ENCODE data around the gene TEKT1. TPM values are rescaled to one million over a fixed set of nuclear protein-coding genes. Genes with fewer than 3 reads are reported as not detected.
"Not testable (repeated sequence)": the region's sequence is repeated elsewhere in the genome, so short reads cannot be mapped to it uniquely, and the experiment has no call there.

TEKT1 gene
- total RNA-seq, 3 donors from 2014 or later, result not detected

GRCh38 chr17:6823011-6823442 lies 8.5 kb downstream of the TEKT1 start:
- intact Hi-C loops (cut with DNase I, micrococcal nuclease), result no loop called here
- H3K4me3 ChIP-seq, result no peak overlapping the region
- no peaks in the 10 kb centered on the region for H3K36me3 ChIP-seq (ENCODE audit: low read depth)
- no peaks in the 10 kb centered on the region for H3K4me1 ChIP-seq (ENCODE audit: low read depth)
- H3K9me3 ChIP-seq, result no peaks in the 10 kb centered on the region
- TF ChIP-seq, protein P1, sequence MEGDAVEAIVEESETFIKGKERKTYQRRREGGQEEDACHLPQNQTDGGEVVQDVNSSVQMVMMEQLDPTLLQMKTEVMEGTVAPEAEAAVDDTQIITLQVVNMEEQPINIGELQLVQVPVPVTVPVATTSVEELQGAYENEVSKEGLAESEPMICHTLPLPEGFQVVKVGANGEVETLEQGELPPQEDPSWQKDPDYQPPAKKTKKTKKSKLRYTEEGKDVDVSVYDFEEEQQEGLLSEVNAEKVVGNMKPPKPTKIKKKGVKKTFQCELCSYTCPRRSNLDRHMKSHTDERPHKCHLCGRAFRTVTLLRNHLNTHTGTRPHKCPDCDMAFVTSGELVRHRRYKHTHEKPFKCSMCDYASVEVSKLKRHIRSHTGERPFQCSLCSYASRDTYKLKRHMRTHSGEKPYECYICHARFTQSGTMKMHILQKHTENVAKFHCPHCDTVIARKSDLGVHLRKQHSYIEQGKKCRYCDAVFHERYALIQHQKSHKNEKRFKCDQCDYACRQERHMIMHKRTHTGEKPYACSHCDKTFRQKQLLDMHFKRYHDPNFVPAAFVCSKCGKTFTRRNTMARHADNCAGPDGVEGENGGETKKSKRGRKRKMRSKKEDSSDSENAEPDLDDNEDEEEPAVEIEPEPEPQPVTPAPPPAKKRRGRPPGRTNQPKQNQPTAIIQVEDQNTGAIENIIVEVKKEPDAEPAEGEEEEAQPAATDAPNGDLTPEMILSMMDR (IDR thresholded peaks at IDR 0.05), result no peak
- no peak for ATAC-seq
- DNase-seq, result no peak

DNA sequence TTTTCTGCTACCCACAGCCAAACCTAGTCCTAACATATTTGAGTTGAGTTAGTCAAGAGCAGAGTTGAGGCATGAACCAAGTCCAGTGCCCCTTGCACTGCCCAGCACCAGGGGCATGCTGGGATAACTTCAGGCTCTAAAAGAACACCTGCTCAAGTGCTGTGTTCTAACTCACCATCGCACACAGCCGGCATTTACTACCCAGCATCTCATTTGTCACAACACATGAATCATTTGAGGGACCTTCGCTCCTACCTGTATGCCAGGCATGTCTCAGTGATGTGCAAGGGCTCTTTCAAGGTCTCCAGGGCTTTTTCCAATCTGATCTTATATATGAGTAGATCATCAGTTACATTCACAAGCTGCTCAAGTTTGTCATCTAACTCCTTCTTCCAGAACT lies 12.6 kb downstream of the TEKT1 start:
- TF ChIP-seq, protein P1 (IDR thresholded peaks at IDR 0.05), result no peak
- Histone ChIP-seq H3K36me3 (ENCODE audit: low read depth) (no peaks in the 10 kb centered on the region), H3K9me3 (no peaks in the 10 kb centered on the region), H3K4me1 (ENCODE audit: low read depth) (no peaks in the 10 kb centered on the region), H3K4me3 (no peak overlapping the region)
- ATAC-seq (no peak), DNase-seq (no peak)
- intact Hi-C loops (cut with DNase I, micrococcal nuclease), result no loop called here

DNA sequence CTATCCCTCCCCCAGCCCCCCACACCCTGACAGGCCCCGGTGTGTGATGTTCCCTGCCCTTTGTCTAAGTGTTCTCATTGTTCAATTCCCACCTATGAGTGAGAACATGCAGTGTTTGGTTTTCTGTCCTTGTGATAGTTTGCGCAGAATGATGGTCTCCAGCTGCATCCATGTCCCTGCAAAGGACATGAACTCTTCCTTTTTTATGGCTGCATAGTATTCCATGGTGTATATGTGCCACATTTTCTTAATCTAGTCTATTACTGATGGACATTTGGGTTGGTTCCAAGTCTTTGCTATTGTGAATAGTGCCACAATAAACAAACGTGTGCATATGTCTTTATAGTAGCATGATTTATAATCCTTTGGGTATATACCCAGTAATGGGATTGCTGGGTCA lies 15.2 kb downstream of the TEKT1 start:
- ATAC-seq; H3K4me1 ChIP-seq (ENCODE audit: low read depth); H3K9me3 ChIP-seq; intact Hi-C loops (cut with DNase I, micrococcal nuclease); DNase-seq; H3K36me3 ChIP-seq (ENCODE audit: low read depth); H3K4me3 ChIP-seq: not testable (repeated sequence)

GRCh38 chr17:6815775-6816174 lies 15.8 kb downstream of the TEKT1 start:
- no peak for DNase-seq
- intact Hi-C loops (cut with DNase I, micrococcal nuclease), result no loop called here
- Histone ChIP-seq H3K36me3 (ENCODE audit: low read depth) (no peaks in the 10 kb centered on the region), H3K4me3 (no peak overlapping the region), H3K9me3 (no peaks in the 10 kb centered on the region), H3K4me1 (ENCODE audit: low read depth) (no peaks in the 10 kb centered on the region)
- TF ChIP-seq, protein P1 (IDR thresholded peaks at IDR 0.05), result no peak
- ATAC-seq, result no peak

- ATAC-seq (no peak), DNase-seq (no peak)
- intact Hi-C loops (cut with DNase I, micrococcal nuclease), result no loop called here
- TF ChIP-seq, protein P1 (IDR thresholded peaks at IDR 0.05), result no peak
- Histone ChIP-seq H3K9me3 (no peaks in the 10 kb centered on the region), H3K4me3 (no peak overlapping the region), H3K4me1 (ENCODE audit: low read depth) (no peaks in the 10 kb centered on the region), H3K36me3 (ENCODE audit: low read depth) (no peaks in the 10 kb centered on the region)
Measured at GRCh38 chr17:6812295-6812694, 19.2 kb downstream of the TEKT1 start.

DNA sequence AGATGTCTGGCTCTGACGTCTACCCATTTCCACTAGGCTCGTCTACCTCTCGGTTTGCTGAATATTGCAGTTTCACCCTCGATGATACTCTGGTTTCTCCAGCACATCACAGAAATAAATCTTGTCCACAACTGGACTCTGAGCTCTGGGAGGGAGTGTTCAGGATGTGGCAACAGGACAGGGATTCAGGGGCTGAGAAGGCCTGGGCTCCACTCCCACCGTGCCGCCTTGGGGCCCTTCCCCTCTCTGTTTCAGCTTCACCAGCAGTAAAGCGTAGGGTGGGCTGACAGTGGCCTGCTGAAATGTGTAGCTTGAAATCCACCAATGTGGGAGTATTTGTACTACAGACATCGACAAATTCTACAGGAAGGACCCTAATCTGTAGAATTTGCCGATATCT lies 20.0 kb downstream of the TEKT1 start:
- ATAC-seq, result no peak

More for the DNA sequence above, 20.0 kb downstream of the TEKT1 start:
- TF ChIP-seq, protein P1 (IDR thresholded peaks at IDR 0.05), result no peak
- Histone ChIP-seq H3K9me3 (no peaks in the 10 kb centered on the region), H3K4me3 (no peak overlapping the region), H3K4me1 (ENCODE audit: low read depth) (no peaks in the 10 kb centered on the region), H3K36me3 (ENCODE audit: low read depth) (no peaks in the 10 kb centered on the region)
- no peak for DNase-seq
- intact Hi-C loops (cut with DNase I, micrococcal nuclease), result no loop called here

Measured in mucosa of descending colon (tissue), 3 donors.